A549 (cell line): ENCODE data around the gene ARHGEF10L. TPM values are rescaled to one million over a fixed set of nuclear protein-coding genes. Genes with fewer than 3 reads are reported as not detected.

Experiments used
- ATAC-seq, 2 experiments: fragments of 200-7000 bp in 1 of 2; fragments of >200 bp in 1 of 2; cut with Nextera tagmentation in 1 of 2; cut with Tn5 transposase in 1 of 2; 3 replicates each; pipeline versions ENCODE4 v1.8.0 to v1.9.1; 2018 to 2020; ENCODE audit warnings: mild to moderate bottlenecking in 1 of 2, moderate library complexity in 1 of 2
- CTCF ChIA-PET: fragments of 300-600 bp; sonication (Branson Sonifier 250); formaldehyde crosslinking; extraction: SDS; loops from one replicate; lab custom pipeline; 2021; ENCODE audit warnings: antibody characterized with exemption, inconsistent platforms; lab: Yijun Ruan, JAX
- POLR2A ChIA-PET: fragments of 350-600 bp; formaldehyde crosslinking; extraction: SDS; loops from one replicate; lab custom pipeline; 2021; ENCODE audit warnings: antibody characterized with exemption, inconsistent platforms; lab: Yijun Ruan, JAX
- DNase-seq, 2 experiments: peaks; one replicate each; pipeline versions ENCODE4 v3.0.0 to v3.0.0-alpha.2; 2011 to 2016; ENCODE audit warnings: low read depth in 1 of 2, low spot score in 1 of 2
- FAIRE-seq: peaks from 2 replicates; lab custom pipeline; 2011; peaks lifted over from hg19 to GRCh38; lab: Jason Lieb, UNC
- H3K27ac ChIP-seq, 2 experiments: fragments of >200 bp; sonication (Bioruptor Twin); formaldehyde crosslinking; 3 replicates each; pipeline ENCODE4 v1.5.1; 2016 to 2017
- H3K4me1 ChIP-seq: fragments of >200 bp; sonication (Bioruptor Twin); formaldehyde crosslinking; 3 replicates; pipeline ENCODE4 v1.6.1; 2016
- H3K4me2 ChIP-seq: fragments of >200 bp; sonication (Bioruptor Twin); formaldehyde crosslinking; 3 replicates; pipeline ENCODE4 v1.6.1; 2016
- H3K4me3 ChIP-seq: fragments of >200 bp; sonication (Bioruptor Twin); formaldehyde crosslinking; 3 replicates; pipeline ENCODE4 v1.5.1; 2016
- H3K9me3 ChIP-seq: fragments of >200 bp; sonication (Bioruptor Twin); formaldehyde crosslinking; 3 replicates; pipeline ENCODE4 v1.6.1; 2016
- ATOH8 ChIP-seq: fragments of 250-450 bp; sonication (Bioruptor Pico); IDR thresholded peaks from 2 replicates; pipeline ENCODE4 v1.5.0; 2020; ENCODE audit warnings: low read depth, mild to moderate bottlenecking, moderate library complexity
- CBX2 ChIP-seq: fragments of 200-600 bp; sonication (generic); IDR thresholded peaks from 2 replicates; pipeline ENCODE4 v1.6.1; 2016; ENCODE audit warnings: low read depth, mild to moderate bottlenecking, borderline replicate concordance
- CBX8 ChIP-seq: fragments of 200-600 bp; sonication (generic); IDR thresholded peaks from 2 replicates; pipeline ENCODE4 v1.6.1; 2016
- CEBPB ChIP-seq, 2 experiments: fragments of >200 bp in 1 of 2; sonication (Bioruptor Twin) in 1 of 2; formaldehyde crosslinking in 1 of 2; IDR thresholded peaks; 2 replicates each; pipeline ENCODE4 v1.6.1; 2012 to 2016
- EHF ChIP-seq: fragments of 250-450 bp; sonication (Bioruptor Pico); IDR thresholded peaks from 2 replicates; pipeline ENCODE4 v1.5.0; 2020; ENCODE audit warnings: mild to moderate bottlenecking
- EHMT2 ChIP-seq: fragments of 200-600 bp; sonication (generic); IDR thresholded peaks from 2 replicates; pipeline ENCODE4 v1.6.1; 2016; ENCODE audit warnings: antibody characterized with exemption, low read depth, mild to moderate bottlenecking, moderate library complexity
- EP300 ChIP-seq, 2 experiments: fragments of >200 bp; sonication (Bioruptor Twin); formaldehyde crosslinking; IDR thresholded peaks; 2 replicates in 1 of 2; 3 replicates in 1 of 2; pipeline ENCODE4 v1.6.1; 2016 to 2017
- ESRRA ChIP-seq: fragments of 150-350 bp; IDR thresholded peaks from 2 replicates; pipeline ENCODE4 v1.6.1; 2014; ENCODE audit warnings: mild to moderate bottlenecking, low read length, borderline replicate concordance
- FOXS1 ChIP-seq: fragments of 250-450 bp; sonication (Bioruptor Pico); IDR thresholded peaks from 2 replicates; pipeline ENCODE4 v1.5.0; 2020; ENCODE audit warnings: mild to moderate bottlenecking, moderate library complexity
- HDAC2 ChIP-seq: fragments of 200-600 bp; sonication (generic); IDR thresholded peaks from 2 replicates; pipeline ENCODE4 v1.6.1; 2016
- HOXA7 ChIP-seq: fragments of 250-450 bp; sonication (Bioruptor Pico); IDR thresholded peaks from 2 replicates; pipeline ENCODE4 v1.5.0; 2020; ENCODE audit warnings: mild to moderate bottlenecking, moderate library complexity
- HOXB13 ChIP-seq: fragments of 250-450 bp; sonication (Bioruptor Pico); IDR thresholded peaks from 2 replicates; pipeline ENCODE4 v1.5.0; 2020; ENCODE audit warnings: low read depth, mild to moderate bottlenecking, moderate library complexity
- HOXB5 ChIP-seq: fragments of 250-450 bp; sonication (Bioruptor Pico); IDR thresholded peaks from 2 replicates; pipeline ENCODE4 v1.5.0; 2020; ENCODE audit warnings: mild to moderate bottlenecking, moderate library complexity
- JUN ChIP-seq, 2 experiments: fragments of >200 bp; sonication (Bioruptor Twin); formaldehyde crosslinking; IDR thresholded peaks; 2 replicates in 1 of 2; 3 replicates in 1 of 2; pipeline ENCODE4 v1.6.1; 2016 to 2017
- KDM1A ChIP-seq: fragments of 200-600 bp; sonication (generic); IDR thresholded peaks from 2 replicates; pipeline ENCODE4 v1.6.1; 2016; ENCODE audit warnings: low read depth, mild to moderate bottlenecking
- MAFK ChIP-seq: fragments of 450-650 bp; IDR thresholded peaks from 2 replicates; pipeline ENCODE4 v1.6.1; 2014; ENCODE audit not compliant: partially characterized antibody
- MAZ ChIP-seq: fragments of 150-350 bp; IDR thresholded peaks from 2 replicates; pipeline ENCODE4 v1.6.1; 2014; ENCODE audit warnings: antibody characterized with exemption, low read depth, low read length, borderline replicate concordance
- PBX3 ChIP-seq: IDR thresholded peaks from 2 replicates; pipeline ENCODE4 v1.6.1; 2012
- PHF8 ChIP-seq: fragments of 200-600 bp; sonication (generic); IDR thresholded peaks from 2 replicates; pipeline ENCODE4 v1.6.1; 2016; ENCODE audit warnings: low read depth, mild to moderate bottlenecking, antibody characterized with exemption, moderate library complexity, borderline replicate concordance
- POLR2A ChIP-seq: IDR thresholded peaks from 2 replicates; pipeline ENCODE4 v1.6.1; 2012; ENCODE audit warnings: mild to moderate bottlenecking, low read length
- POLR2AphosphoS2 ChIP-seq: conservative IDR thresholded peaks from 2 replicates; pipeline ENCODE4 v1.6.1; 2012; ENCODE audit warnings: low read length, improper control_type of control experiment, inconsistent platforms
- RAD21 ChIP-seq, 2 experiments: fragments of >200 bp in 1 of 2; sonication (Bioruptor Twin) in 1 of 2; formaldehyde crosslinking in 1 of 2; IDR thresholded peaks in 1 of 2; conservative IDR thresholded peaks in 1 of 2; 2 replicates in 1 of 2; 3 replicates in 1 of 2; pipeline ENCODE4 v1.6.1; 2012 to 2018; ENCODE audit warnings: inconsistent platforms in 1 of 2
- RCOR1 ChIP-seq: fragments of 150-350 bp; IDR thresholded peaks from 2 replicates; pipeline ENCODE4 v1.6.1; 2014; ENCODE audit warnings: antibody characterized with exemption, low read length, low read depth
- SMC3 ChIP-seq: fragments of >200 bp; sonication (Bioruptor Twin); formaldehyde crosslinking; IDR thresholded peaks from 3 replicates; pipeline ENCODE4 v1.6.1; 2018; ENCODE audit warnings: inconsistent platforms
- TFCP2L1 ChIP-seq: fragments of 250-450 bp; sonication (Bioruptor Pico); IDR thresholded peaks from 2 replicates; pipeline ENCODE4 v1.5.0; 2021; ENCODE audit warnings: mild to moderate bottlenecking
- TP53 ChIP-seq: fragments of 250-450 bp; sonication (Bioruptor Pico); IDR thresholded peaks from 2 replicates; pipeline ENCODE4 v1.5.0; 2021; ENCODE audit warnings: mild to moderate bottlenecking, moderate library complexity
- ZC3H11A ChIP-seq: fragments of 450-650 bp; IDR thresholded peaks from 2 replicates; pipeline ENCODE4 v1.6.1; 2014; ENCODE audit warnings: antibody characterized with exemption, mild to moderate bottlenecking
- ZFP36 ChIP-seq: fragments of 450-650 bp; IDR thresholded peaks from 2 replicates; pipeline ENCODE4 v1.6.1; 2014; ENCODE audit warnings: borderline replicate concordance; ENCODE audit not compliant: partially characterized antibody
- ZNF302 ChIP-seq: fragments of 250-450 bp; sonication (Bioruptor Pico); IDR thresholded peaks from 2 replicates; pipeline ENCODE4 v1.9.0; 2021; ENCODE audit warnings: inconsistent platforms, mild to moderate bottlenecking, moderate library complexity
- WGBS: methylation state at CpG from one replicate; pipeline ENCODE4 v1.1.6; 2017; ENCODE audit errors: missing lambda C conversion rate; 5-methylcytosine and 5-hydroxymethylcytosine counted together
- polyA plus RNA-seq, 4 experiments: library from polyadenylated mRNA; depleted of rRNA in 3 of 4; stranded (reverse); fragments of >200 nt; fragmentation: RNase III in 1 of 4; extraction: RNeasy Plus Mini Kit Qiagen cat#74134 plus additional on column Dnase treatment in 1 of 4; gene quantifications; 2 replicates in 3 of 4; 3 replicates in 1 of 4; pipeline ENCODE4 v1.2.3, GENCODE V29; 2011 to 2017
- TF ChIP-seq, protein P1 (sequence below): fragments of >200 bp; sonication (Bioruptor Twin); formaldehyde crosslinking; IDR thresholded peaks from 3 replicates; pipeline ENCODE4 v1.6.1; 2016

Gene ARHGEF10L
- polyA plus RNA-seq, 2 of the 4 experiments (the other 2 are of a cell fraction), result 3.5 to 5.2 TPM

- Histone ChIP-seq H3K4me3 (no peak overlapping the region), H3K27ac (no peak overlapping the region), H3K9me3 (no peaks in the 10 kb centered on the region), H3K4me2 (no peak overlapping the region), H3K4me1 (peaks cover 19% of the 10 kb centered on the region)
- ChIA-PET CTCF (interaction anchor here (1.0 to 2.3 kb wide), 3 partner anchors 12 to 39 kb away, joined by 3 to 7 read pairs (median 3); no protein-coding TSS in a partner anchor), POLR2A (no interaction called here)
- DNase-seq (no peak), FAIRE-seq (no peak), ATAC-seq (no peak)
- 98% methylated on average over 6 of the region's 6 CpGs for WGBS
- no peak for TF ChIP-seq FOXS1 (CRISPR knock-in tag)
- no peak for TF ChIP-seq KDM1A
- no peak for TF ChIP-seq EHF (CRISPR knock-in tag)
- no peak for TF ChIP-seq CEBPB (IDR thresholded peaks at IDR 0.05)
- no peak for TF ChIP-seq HOXB5
- TF ChIP-seq HDAC2, result no peak
- TF ChIP-seq EHMT2, result no peak
- no peak for TF ChIP-seq PHF8
- TF ChIP-seq MAFK, result no peak
- TF ChIP-seq PBX3, result no peak
- no peak for TF ChIP-seq ZFP36
- TF ChIP-seq POLR2A, result no peak
- no peak for TF ChIP-seq ESRRA
- no peak for TF ChIP-seq RCOR1
- TF ChIP-seq JUN (IDR thresholded peaks at IDR 0.05), result no peak
- TF ChIP-seq HOXA7 (CRISPR knock-in tag), result no peak
- TF ChIP-seq, protein P1, sequence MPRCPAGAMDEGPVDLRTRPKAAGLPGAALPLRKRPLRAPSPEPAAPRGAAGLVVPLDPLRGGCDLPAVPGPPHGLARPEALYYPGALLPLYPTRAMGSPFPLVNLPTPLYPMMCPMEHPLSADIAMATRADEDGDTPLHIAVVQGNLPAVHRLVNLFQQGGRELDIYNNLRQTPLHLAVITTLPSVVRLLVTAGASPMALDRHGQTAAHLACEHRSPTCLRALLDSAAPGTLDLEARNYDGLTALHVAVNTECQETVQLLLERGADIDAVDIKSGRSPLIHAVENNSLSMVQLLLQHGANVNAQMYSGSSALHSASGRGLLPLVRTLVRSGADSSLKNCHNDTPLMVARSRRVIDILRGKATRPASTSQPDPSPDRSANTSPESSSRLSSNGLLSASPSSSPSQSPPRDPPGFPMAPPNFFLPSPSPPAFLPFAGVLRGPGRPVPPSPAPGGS, result no peak
- TF ChIP-seq EP300 (IDR thresholded peaks at IDR 0.05), result no peak
- TF ChIP-seq CBX8, result no peak
- TF ChIP-seq ZNF302 (CRISPR knock-in tag), result no peak
Measured at GRCh38 chr1:17567582-17567981, 28.1 kb downstream of the ARHGEF10L start.

- DNase-seq (no peak), FAIRE-seq (no peak), ATAC-seq (no peak)
- ChIA-PET CTCF (interaction anchor here (1.0 to 2.3 kb wide), 4 partner anchors 28 to 74 kb away, joined by 3 to 7 read pairs (median 4); no protein-coding TSS in a partner anchor), POLR2A (no interaction called here)
- Histone ChIP-seq H3K4me1 (peaks cover 19% of the 10 kb centered on the region), H3K4me2 (no peak overlapping the region), H3K4me3 (no peak overlapping the region), H3K27ac (peak overlapping the region; percentile 79 to 90; a peak in 4 of 6 replicates), H3K9me3 (no peaks in the 10 kb centered on the region)
- WGBS, result 96% methylated on average over 5 of the region's 11 CpGs
- TF ChIP-seq EP300 (IDR thresholded peaks at IDR 0.05) (no peak), CBX2 (no peak), TFCP2L1 (CRISPR knock-in tag) (no peak), POLR2AphosphoS2 (no peak), KDM1A (no peak), POLR2A (no peak), PBX3 (no peak), RAD21 (conservative IDR thresholded peaks at IDR 0.05 in 1 of 2, IDR thresholded peaks at IDR 0.05 in 1 of 2) (no peak), HOXB13 (no peak), ZNF302 (CRISPR knock-in tag) (no peak), ZC3H11A (no peak), MAZ (no peak), SMC3 (no peak), TP53 (CRISPR knock-in tag) (no peak), ATOH8 (CRISPR knock-in tag) (no peak)
Measured at GRCh38 chr1:17568014-17568900, 28.8 kb downstream of the ARHGEF10L start.
